Mucosa of descending colon (tissue), 3 donors: Measurements from ENCODE around the gene LRP2. TPM values are rescaled to one million over a fixed set of nuclear protein-coding genes. Genes with fewer than 3 reads are reported as not detected.

Experiments
- ATAC-seq: fragments of 200-7000 bp; cut with Tn5 transposase; one replicate; pipeline ENCODE4 v1.9.1; 2020; ENCODE audit warnings: mild to moderate bottlenecking, moderate library complexity
- DNase-seq, 3 donors: peaks; one replicate each; pipeline ENCODE4 v3.0.0-alpha.2; 2020
- H3K36me3 ChIP-seq: fragments of 200-600 bp; one replicate; pipeline ENCODE4 v1.8.0; 2021; ENCODE audit warnings: low read depth, mild to moderate bottlenecking
- H3K4me1 ChIP-seq: fragments of 200-600 bp; one replicate; pipeline ENCODE4 v1.8.0; 2021; ENCODE audit warnings: low read depth, mild to moderate bottlenecking
- H3K4me3 ChIP-seq: fragments of 200-600 bp; one replicate; pipeline ENCODE4 v1.8.0; 2021; ENCODE audit warnings: mild to moderate bottlenecking
- H3K9me3 ChIP-seq: fragments of 200-600 bp; one replicate; pipeline ENCODE4 v1.8.0; 2021; ENCODE audit warnings: mild to moderate bottlenecking
- intact Hi-C, 2 donors: fragments of 100-400 bp; cut with DNase I in 1 of 2; cut with micrococcal nuclease in 1 of 2; formaldehyde crosslinking; loops; one replicate each; pipeline versions ENCODE4 v1.11.0 to v1.11.1; 2022; cut with DNase I, micrococcal nuclease
- total RNA-seq, 3 donors: library from RNA; stranded (reverse); fragmentation: NEBNext Ultra II Directional in 2 of 3; extraction: Animal tissue kit (Norgen Biotek cat#: 25700) in 2 of 3; gene quantifications; one replicate each; pipeline versions ENCODE4 v1.2.1 to v1.2.4, GENCODE V29; 2021 to 2023
- TF ChIP-seq, protein P1 (sequence below): fragments of 200-600 bp; IDR thresholded peaks from one replicate; pipeline ENCODE4 v1.8.0; 2022; ENCODE audit warnings: antibody characterized with exemption, mild to moderate bottlenecking
- donor health status: DM: no; HTN: no; CAD: no; lungs with moderate emphysema.
- donor health status: DM: no; HTN: no; CAD: no.
- donor health status: DM: no; HTN: yes; CAD: no.

Gene LRP2
- total RNA-seq, 3 donors from 2014 or later = 0.06 TPM; not detected in 2

GRCh38 chr2:169225233-169225750 lies 137.0 kb downstream of the LRP2 start:
- ATAC-seq (no peak), DNase-seq (no peak)
- Histone ChIP-seq H3K4me1 (no peaks in the 10 kb centered on the region), H3K36me3 (no peaks in the 10 kb centered on the region), H3K4me3 (no peak overlapping the region), H3K9me3 (no peaks in the 10 kb centered on the region)
- TF ChIP-seq, protein P1, sequence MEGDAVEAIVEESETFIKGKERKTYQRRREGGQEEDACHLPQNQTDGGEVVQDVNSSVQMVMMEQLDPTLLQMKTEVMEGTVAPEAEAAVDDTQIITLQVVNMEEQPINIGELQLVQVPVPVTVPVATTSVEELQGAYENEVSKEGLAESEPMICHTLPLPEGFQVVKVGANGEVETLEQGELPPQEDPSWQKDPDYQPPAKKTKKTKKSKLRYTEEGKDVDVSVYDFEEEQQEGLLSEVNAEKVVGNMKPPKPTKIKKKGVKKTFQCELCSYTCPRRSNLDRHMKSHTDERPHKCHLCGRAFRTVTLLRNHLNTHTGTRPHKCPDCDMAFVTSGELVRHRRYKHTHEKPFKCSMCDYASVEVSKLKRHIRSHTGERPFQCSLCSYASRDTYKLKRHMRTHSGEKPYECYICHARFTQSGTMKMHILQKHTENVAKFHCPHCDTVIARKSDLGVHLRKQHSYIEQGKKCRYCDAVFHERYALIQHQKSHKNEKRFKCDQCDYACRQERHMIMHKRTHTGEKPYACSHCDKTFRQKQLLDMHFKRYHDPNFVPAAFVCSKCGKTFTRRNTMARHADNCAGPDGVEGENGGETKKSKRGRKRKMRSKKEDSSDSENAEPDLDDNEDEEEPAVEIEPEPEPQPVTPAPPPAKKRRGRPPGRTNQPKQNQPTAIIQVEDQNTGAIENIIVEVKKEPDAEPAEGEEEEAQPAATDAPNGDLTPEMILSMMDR = no peak
- intact Hi-C loops = no loop called here

DNA sequence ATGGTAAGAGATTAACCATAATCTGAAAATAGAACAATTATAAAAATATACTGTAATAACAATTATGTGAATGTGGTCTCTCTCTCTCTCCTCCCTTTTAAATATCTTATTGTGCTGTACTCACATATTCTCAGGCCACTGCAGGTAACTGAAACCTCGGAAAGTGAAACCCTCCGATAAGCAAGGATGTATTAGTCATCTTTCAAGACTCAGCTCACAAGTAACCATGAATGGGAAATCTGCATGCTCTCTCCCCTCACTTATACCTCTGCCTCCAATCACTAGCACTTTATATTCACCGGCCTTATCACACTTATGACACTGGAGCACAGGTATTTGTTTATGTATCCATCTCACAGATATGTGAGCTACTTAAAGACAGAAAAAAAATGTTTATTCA lies 139.7 kb downstream of the LRP2 start:
- intact Hi-C loops = no loop called here
- TF ChIP-seq, protein P1 = no peak
- Histone ChIP-seq H3K9me3 (no peaks in the 10 kb centered on the region), H3K4me3 (no peak overlapping the region), H3K4me1 (no peaks in the 10 kb centered on the region), H3K36me3 (no peaks in the 10 kb centered on the region)
- no peak for ATAC-seq
- DNase-seq = no peak

- Histone ChIP-seq H3K36me3 (no peaks in the 10 kb centered on the region), H3K9me3 (no peaks in the 10 kb centered on the region), H3K4me3 (no peak overlapping the region), H3K4me1 (no peaks in the 10 kb centered on the region)
- ATAC-seq (no peak), DNase-seq (no peak)
- TF ChIP-seq, protein P1 = no peak
- intact Hi-C loops = no loop called here
Measured at GRCh38 chr2:169221745-169222369, 140.5 kb downstream of the LRP2 start.

- intact Hi-C loops = no loop called here
- Histone ChIP-seq H3K4me1 (no peaks in the 10 kb centered on the region), H3K36me3 (no peaks in the 10 kb centered on the region), H3K9me3 (no peaks in the 10 kb centered on the region), H3K4me3 (no peak overlapping the region)
- no peak for ATAC-seq
- DNase-seq = no peak
- TF ChIP-seq, protein P1 = no peak
Measured at GRCh38 chr2:169210917-169211316, 151.4 kb downstream of the LRP2 start.

DNA sequence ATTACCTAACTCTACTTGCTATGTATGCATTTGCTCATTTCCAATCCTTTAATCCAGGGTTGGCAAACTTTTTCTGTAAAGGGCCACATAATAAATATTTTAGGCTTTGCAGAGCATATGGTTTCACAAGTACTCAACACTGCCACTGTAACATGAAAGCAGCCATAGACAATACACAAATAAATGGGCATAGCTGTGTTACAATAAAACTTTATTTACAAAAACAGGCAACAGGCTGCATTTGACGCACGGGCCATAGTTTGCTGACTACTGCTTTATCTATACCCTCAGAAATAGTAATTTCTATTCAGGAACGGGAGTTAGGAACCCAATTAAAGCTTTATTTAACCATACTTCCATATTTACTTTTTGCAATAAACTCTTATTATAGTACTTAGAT lies 154.3 kb downstream of the LRP2 start:
- H3K9me3 ChIP-seq = no peaks in the 10 kb centered on the region
- H3K4me3 ChIP-seq = no peak overlapping the region
- no peak for DNase-seq
- no peaks in the 10 kb centered on the region for H3K36me3 ChIP-seq
- TF ChIP-seq, protein P1 = no peak
- no peak for ATAC-seq
- intact Hi-C loops = no loop called here
- no peaks in the 10 kb centered on the region for H3K4me1 ChIP-seq
